HEK293 (cell line): ENCODE measurements around the gene PTPN5.

Source experiments
- CTCF ChIP-seq: fragments of 450-650 bp; formaldehyde crosslinking; IDR thresholded peaks from 2 replicates; pipeline ENCODE4 v1.5.1; 2016; ENCODE audit warnings: missing biosample characterization, missing genetic modification characterization
- FEZF1 ChIP-seq: fragments of 450-650 bp; formaldehyde crosslinking; IDR thresholded peaks from 2 replicates; pipeline ENCODE4 v1.5.1; 2016; ENCODE audit warnings: missing biosample characterization, missing genetic modification characterization
- SCRT1 ChIP-seq: fragments of 450-650 bp; formaldehyde crosslinking; IDR thresholded peaks from 2 replicates; pipeline ENCODE4 v1.5.1; 2016; ENCODE audit warnings: missing biosample characterization, missing genetic modification characterization, borderline replicate concordance
- SETDB1 ChIP-seq: IDR thresholded peaks from one replicate; pipeline ENCODE4 v1.6.1; 2017; ENCODE audit warnings: mild to moderate bottlenecking, low read length, moderate library complexity, mixed read lengths; ENCODE audit not compliant: insufficient read length
- SP2 ChIP-seq: fragments of 450-650 bp; formaldehyde crosslinking; IDR thresholded peaks from 2 replicates; pipeline ENCODE4 v1.5.1; 2016; ENCODE audit warnings: missing biosample characterization, missing genetic modification characterization
- ZEB2 ChIP-seq: fragments of 450-650 bp; formaldehyde crosslinking; IDR thresholded peaks from 2 replicates; pipeline ENCODE4 v1.5.1; 2016; ENCODE audit warnings: missing biosample characterization, missing genetic modification characterization
- ZNF239 ChIP-seq: fragments of 450-650 bp; formaldehyde crosslinking; IDR thresholded peaks from 2 replicates; pipeline ENCODE4 v1.5.1; 2016; ENCODE audit warnings: missing biosample characterization, missing genetic modification characterization
- ZNF416 ChIP-seq: fragments of 450-650 bp; formaldehyde crosslinking; IDR thresholded peaks from 2 replicates; pipeline ENCODE4 v1.5.1; 2016; ENCODE audit warnings: missing biosample characterization, missing genetic modification characterization
- ZNF561 ChIP-seq: fragments of 450-650 bp; IDR thresholded peaks from 2 replicates; pipeline ENCODE4 v1.5.1; 2018; ENCODE audit warnings: missing biosample characterization, missing genetic modification characterization, borderline replicate concordance
- ZNF76 ChIP-seq: fragments of 450-650 bp; formaldehyde crosslinking; IDR thresholded peaks from 2 replicates; pipeline ENCODE4; 2016; ENCODE audit warnings: low read depth, missing biosample characterization, missing genetic modification characterization, borderline replicate concordance

- TF ChIP-seq CTCF (peak; percentile 19; the same call in 1 of the 2 replicates), ZNF239 (tag by site-specific recombination) (no peak), ZEB2 (tag by site-specific recombination) (no peak), SETDB1 (no peak), ZNF416 (tag by site-specific recombination) (no peak), FEZF1 (tag by site-specific recombination) (no peak), ZNF76 (no peak), SCRT1 (tag by site-specific recombination) (no peak), ZNF561 (tag by site-specific recombination) (no peak), SP2 (tag by site-specific recombination) (no peak)
Observed at GRCh38 chr11:18775492-18776292, 15.9 kb downstream of the PTPN5 start.
